Raji (cell line): ENCODE results near the gene CFAP107.

Source experiments
- POLR2A ChIP-seq: IDR thresholded peaks from 2 replicates; pipeline ENCODE4 v1.6.1; 2011; ENCODE audit warnings: low read depth, low read length, control low read depth; ENCODE audit not compliant: insufficient read depth

Gene CFAP107, protein sequence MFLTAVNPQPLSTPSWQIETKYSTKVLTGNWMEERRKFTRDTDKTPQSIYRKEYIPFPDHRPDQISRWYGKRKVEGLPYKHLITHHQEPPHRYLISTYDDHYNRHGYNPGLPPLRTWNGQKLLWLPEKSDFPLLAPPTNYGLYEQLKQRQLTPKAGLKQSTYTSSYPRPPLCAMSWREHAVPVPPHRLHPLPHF

DNA sequence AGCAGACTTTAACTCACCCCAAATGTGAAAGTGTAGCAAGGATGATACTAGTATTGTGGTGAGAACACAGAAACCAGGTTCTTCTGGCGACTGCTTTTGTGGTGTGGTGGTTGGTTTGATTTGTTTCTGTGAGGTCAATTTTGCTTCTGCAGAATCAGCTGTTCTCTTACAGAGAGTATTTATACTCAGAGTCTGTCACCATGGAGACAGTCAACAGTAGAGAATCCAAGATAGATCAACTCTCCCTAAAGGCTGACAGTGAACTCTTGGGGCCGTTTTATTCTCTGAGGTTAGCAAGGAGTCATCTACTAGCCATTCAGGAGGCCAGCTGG, at the start of gene CFAP107:
Gene CFAP107 (plus strand): TSS at position 209 of the 332 bp plus-strand sequence. CDS start 231 bp downstream, outside the sequence.
- TF ChIP-seq POLR2A: no peak

DNA sequence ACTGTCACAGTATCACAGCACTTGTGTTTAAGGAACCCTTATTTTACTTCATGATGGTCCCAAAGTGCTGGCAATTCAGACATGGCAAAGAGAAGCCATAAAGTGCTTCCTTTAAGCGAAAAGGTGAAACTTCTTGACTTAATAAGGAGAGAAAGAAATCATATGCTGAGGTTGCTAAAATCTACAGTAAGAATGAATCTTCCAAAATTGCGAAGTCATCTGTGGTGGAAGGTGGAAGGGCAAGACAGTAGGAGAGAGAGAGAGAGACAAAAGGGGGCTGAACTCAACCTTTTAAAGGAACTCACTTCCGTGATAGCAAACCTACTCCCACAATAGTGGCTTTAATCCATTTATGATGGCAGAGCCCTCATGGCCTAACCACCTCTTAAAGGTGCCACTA, 49.3 kb upstream of the CFAP107 start:
- TF ChIP-seq POLR2A: no peak

DNA sequence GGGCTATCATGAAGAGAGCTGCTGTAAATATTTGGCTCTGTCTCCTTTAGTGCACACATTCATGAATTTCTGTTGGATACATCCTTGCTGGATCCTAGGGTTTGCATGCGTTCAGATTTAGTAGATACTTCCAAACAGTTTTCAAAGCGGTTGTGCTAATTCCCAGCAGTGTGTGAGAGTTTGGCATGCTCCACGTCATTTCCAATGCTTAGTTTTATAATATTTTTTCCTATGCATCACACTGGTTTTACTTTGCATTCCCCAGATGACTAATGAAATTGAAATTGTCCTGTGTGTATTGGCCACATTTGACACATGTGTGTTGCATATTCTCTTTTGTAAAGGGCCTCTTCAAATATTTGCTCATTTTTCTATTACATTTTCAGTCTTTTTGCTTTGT, 48.6 kb upstream of the CFAP107 start:
- TF ChIP-seq POLR2A: no peak

DNA sequence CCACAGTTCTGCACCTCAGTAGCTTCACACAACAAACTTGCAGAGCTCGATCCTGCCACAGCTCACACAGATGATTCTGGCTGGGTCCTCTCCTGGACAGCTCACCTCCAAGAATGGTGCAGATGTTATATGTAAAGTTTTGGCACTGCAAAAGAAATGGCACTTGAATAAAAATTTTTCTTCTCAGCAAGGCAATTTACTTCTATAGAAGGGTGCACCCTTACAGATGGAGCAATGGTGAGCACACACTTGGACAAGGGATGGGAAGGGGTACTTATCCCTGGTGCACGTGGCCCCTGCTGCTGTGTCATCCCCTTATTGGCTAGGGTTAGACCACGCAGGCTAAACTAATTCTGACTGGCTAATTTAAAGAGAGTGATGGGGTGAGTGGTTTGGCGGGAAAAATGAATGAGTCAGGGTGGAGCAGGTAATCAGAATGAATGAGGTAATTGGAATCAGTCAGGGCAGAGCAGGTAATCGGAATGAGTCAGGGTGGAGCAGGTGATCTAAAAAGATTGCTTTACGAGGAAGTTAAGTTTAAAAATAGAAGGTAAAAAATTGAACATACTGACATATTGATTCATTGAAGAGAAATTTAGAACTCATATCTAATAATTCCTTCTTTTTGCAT, 42.1 kb upstream of the CFAP107 start:
- TF ChIP-seq POLR2A: no peak

DNA sequence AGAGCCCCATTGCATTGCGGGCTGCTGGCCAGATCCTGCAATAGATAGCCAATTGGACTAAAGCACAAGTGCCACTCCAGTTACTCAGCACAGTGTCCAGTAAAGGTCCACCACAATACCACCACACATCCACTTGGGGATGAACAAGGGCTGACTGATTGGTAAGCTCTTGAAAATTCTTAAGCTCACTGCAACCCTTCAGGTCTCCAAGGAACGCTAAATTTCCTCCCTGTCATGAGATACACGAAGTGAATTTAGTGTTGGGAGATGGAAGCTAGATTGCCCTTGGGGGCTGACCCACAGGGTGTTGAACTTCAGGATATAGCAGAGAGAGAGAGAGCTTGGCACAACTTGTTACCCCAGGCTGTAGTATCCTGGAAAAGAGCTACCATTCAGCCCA, 39.9 kb upstream of the CFAP107 start:
- TF ChIP-seq POLR2A: no peak

DNA sequence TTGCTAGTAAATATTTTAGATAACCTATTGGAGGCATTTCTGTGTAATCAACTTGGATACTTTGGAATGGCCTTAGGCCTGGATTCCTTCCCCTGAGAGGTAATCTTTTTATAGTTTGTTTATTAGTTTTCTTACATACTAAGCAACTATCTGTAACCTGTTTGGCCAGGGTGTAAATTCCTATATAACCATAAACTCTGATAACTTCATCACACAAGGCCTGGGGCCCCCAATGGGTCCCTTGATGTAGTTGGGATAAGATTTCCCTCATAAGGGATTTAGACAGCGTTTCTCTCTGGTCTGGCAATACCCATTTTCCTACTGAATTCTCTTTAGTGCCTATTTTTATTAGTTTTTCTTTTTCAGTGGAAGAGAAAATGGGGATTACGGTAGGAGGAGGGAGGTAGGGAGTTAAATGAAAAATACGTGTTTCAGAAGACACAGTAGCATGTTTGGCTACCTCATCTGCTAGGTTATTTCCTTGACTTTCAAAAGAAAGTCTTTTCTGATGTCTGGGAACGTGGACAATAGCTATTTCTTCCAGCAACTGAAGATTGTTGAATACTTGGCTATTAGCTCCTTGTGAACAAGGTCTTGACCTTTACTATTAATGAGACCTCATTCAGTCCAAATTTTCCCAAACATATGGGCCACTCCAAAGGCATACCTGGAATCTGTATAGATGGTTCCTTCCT, 37.5 kb upstream of the CFAP107 start:
- no peak for TF ChIP-seq POLR2A

DNA sequence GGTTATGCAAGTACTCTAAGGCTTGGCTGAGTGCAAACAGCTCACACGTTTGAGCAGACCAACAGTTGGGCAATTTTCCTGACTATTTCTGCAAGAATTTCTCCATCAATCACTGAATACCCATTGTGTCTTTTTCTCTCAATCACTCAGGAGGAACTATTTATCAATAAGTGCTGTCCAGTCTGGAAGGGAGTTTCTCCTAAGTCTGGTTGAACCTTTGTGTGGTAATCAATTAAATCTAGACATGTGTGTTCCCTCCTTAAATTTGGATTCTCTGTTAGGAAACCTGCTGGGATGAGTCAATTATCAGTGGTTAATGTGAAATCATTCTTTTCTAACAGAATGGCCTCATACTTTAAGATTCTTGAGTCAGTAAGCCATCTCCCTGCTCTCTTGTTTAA, 36.9 kb upstream of the CFAP107 start:
- TF ChIP-seq POLR2A: no peak

DNA sequence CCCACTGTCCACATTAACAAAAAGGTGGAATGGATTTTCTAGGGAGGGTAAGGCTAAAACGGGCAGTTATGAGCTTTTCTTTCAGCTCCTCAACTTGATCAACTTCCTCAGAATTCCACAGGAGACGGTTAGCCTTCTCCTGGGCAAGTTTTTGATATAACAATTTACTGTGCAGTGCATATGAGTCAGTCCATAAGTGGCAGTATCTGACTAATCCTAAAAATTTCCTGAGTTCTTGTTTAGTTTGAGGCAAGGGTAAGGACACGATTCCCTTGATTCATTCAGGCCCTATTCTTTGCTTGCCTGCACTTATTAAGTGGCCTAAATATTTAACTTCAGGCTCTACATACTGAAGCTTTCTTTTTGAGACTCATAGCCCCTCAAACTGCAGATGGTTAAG, 36.3 kb upstream of the CFAP107 start:
- TF ChIP-seq POLR2A: no peak

DNA sequence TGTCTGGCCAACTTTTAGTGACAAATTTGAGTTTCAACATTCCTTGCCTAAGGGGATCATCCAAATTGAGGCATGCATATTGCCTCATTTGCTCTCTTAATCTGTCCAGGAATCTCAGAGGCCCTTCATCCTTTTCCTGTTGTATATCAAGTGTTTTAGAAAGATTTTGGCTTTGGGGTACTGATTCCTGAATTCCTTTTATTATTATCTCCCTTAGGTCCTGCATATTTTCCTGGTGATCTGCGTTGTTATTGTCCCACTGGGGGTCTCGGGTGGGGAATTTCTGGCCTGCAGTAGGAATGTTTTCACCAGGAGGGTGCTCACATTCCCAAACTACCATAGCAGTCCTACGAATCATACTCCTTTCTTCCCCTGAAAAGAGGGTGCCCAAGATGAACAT, 34.5 kb upstream of the CFAP107 start:
- no peak for TF ChIP-seq POLR2A

DNA sequence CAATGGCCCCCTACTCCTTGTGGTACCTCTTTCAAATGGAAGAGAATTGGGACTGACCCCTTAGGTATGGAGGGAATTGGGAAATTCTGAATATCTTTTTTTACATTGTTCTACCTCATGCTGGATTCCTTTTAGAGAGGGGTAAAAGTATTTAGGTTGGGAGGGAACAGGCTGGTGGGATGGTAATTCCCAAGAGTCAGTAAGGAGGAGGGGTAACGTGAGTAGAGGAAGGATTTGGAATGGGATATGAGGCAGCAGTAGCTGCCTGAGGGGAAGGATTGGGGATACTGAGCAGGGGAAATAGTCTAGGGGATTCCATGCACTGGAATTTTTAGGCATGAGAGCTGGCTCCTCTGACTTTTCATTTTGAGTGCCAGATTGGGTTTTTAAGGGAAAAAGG, 33.9 kb upstream of the CFAP107 start:
- TF ChIP-seq POLR2A: no peak

DNA sequence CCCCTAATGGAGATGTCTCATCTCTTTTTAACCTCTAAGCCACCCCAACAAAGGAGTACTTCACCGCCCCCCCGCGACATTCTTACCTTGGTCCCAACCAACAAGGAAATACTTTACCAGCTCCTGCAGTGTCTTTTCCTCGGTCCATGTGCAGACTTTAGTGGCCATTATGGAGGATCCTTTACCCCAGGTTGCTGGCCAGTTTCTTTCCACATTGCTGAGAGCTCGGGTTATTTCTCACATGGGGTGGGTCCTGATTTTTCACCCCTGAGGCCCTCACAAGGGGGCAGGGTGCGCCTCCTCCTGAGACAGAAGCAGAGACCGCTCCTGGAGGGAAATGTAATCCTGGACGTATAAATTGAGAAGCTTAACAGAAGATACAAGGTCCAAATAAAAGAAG, 33.1 kb upstream of the CFAP107 start:
- TF ChIP-seq POLR2A: no peak

DNA sequence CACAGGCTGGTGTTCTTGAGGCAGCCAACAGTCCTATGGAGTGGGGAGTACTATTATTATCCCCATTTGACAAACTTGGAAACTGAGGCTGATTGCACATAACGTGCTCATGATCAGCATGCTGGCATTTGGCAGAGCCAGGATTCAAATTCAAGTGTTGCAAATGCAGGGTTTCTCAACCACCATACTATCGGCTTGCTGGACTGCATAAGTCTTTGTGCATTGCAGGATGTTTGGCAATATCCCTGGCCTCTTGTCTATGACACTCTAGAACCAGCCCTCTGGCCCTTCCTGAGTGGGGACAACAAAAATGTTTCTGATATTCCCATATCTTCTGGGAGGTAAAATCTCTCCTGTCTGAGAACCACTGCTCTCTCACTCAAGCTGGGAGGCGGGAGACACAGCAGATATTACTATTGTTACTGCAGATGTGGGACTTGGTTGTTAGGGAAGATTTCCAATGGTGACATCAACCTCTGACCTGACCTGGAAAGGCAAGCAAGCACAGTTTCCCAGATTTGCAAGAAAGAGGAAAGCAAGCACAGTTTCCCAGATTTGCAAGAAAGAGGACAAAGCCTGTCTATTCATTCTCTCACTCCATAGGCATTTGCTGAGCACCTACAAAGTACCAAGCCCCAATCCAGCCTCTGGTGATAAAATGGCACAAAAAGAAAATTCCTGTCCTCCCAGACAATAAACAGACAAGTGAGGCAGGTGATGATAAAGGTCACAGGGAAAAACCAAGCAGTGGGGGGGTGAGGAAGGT, 31.1 kb upstream of the CFAP107 start:
- no peak for TF ChIP-seq POLR2A

DNA sequence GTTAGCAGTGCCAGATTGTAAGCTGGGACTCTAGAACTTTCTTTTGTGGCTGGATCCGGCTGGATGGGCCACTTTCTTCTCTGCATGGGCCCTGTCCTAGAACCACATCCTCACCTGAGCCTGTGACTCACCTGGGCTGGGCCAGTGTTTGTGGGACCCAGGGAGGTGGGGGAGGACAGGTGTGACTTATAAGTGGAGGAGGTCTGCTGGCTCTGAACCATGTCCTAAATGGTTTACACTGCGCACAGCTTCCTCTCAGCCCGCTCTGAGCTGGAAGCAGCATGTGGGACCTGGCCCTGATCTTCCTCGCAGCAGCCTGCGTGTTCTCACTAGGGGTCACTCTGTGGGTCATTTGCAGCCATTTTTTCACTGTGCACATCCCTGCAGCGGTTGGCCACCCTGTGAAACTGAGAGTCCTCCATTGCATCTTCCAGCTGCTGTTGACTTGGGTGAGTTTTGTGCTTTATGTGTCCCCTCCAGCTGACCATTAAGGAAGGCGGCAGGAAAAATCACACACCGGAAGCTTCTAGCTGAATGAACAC, 30.0 kb upstream of the CFAP107 start, which contains the start of gene AADACL3:
Gene AADACL3 (plus strand): TSS at position 215 of the 542 bp plus-strand sequence. CDS start 67 bp downstream, at position 282.
- no peak for TF ChIP-seq POLR2A

DNA sequence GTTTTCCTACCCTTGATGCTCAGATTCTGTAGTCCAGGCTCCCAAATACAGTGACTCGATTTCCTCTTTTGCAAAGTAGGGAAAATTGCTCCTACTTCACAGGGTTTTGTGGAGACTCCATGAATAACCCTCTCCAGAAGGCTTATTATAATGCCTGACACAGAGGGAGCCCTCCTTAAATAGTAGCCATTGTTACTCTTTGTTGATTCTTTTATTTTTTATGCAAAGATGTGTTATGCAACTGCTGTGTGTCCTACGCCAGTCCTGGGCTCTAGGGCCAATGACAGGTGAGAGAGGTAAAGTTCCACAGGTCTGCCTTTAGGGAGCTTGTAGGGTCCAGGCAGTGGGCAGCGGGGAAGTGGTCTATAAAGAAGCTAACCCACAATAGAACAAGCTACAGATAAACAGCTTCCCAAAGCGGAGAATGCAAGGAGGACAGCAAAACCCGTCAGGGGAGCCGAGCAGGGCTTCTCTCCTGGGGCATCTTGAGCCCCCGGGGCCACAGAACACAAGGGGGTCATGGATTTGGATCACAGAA, 28.6 kb upstream of the CFAP107 start:
- no peak for TF ChIP-seq POLR2A

DNA sequence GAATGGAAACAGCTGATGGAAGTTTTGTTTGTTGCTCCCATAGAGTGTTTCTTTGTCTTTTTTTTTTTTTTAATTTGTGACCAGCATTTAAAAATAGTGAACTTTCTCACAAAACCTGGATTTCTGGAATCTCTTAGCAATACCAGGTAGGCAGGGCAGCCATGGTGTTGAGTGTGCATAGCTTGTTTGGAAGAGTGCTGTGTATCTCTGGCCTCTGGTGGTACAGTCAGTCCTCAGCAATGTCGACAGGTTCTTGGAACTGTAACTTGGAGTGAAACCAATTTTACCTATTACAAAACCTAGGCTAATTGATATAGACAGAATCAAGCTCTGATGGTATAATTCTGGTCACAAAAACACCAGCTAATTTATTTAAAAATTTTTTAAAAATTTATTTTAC, 23.4 kb upstream of the CFAP107 start:
- no peak for TF ChIP-seq POLR2A
